SK-N-SH (cell line): ENCODE measurements around the gene TNFRSF4.

Experiments used
- CTCF ChIP-seq: fragments of 200-600 bp; sonication (generic); IDR thresholded peaks from 2 replicates; pipeline ENCODE4 v1.6.1; 2017; ENCODE audit warnings: antibody characterized with exemption, mild to moderate bottlenecking, moderate library complexity
- EP300 ChIP-seq, 2 experiments: IDR thresholded peaks; 2 replicates each; pipeline versions ENCODE4 v1.4.0 to v1.6.1; 2012; ENCODE audit warnings: borderline replicate concordance in 1 of 2, low read depth in 1 of 2, low read length in 1 of 2
- EZH2phosphoT487 ChIP-seq: fragments of 200-600 bp; sonication (generic); IDR thresholded peaks from 2 replicates; pipeline ENCODE4 v1.6.1; 2017; ENCODE audit warnings: low read depth, mixed run types, mild to moderate bottlenecking, antibody characterized with exemption, moderate library complexity, borderline replicate concordance
- FOXJ3 ChIP-seq: sonication (generic); formaldehyde crosslinking; IDR thresholded peaks from 2 replicates; pipeline ENCODE4 v1.5.1; 2020; ENCODE audit warnings: mild to moderate bottlenecking, missing genetic modification reagents
- GABPA ChIP-seq: IDR thresholded peaks from 2 replicates; pipeline ENCODE4 v1.4.0; 2012; ENCODE audit warnings: low read depth, mild to moderate bottlenecking
- MAX ChIP-seq: IDR thresholded peaks from 2 replicates; pipeline ENCODE4 v1.4.0; 2012; ENCODE audit warnings: low read depth
- NFIC ChIP-seq: IDR thresholded peaks from 2 replicates; pipeline ENCODE4 v1.4.0; 2012; ENCODE audit warnings: borderline replicate concordance
- POLR2AphosphoS5 ChIP-seq: IDR thresholded peaks from 2 replicates; pipeline ENCODE4 v1.6.1; 2012; ENCODE audit warnings: low read depth, low read length
- RFX5 ChIP-seq: IDR thresholded peaks from 2 replicates; pipeline ENCODE4 v1.6.1; 2012; ENCODE audit warnings: mild to moderate bottlenecking, improper control_type of control experiment, low read length
- TCF12 ChIP-seq: IDR thresholded peaks from 2 replicates; pipeline ENCODE4 v1.4.0; 2012
- YY1 ChIP-seq: IDR thresholded peaks from 2 replicates; pipeline ENCODE4 v1.4.0; 2012; ENCODE audit warnings: low read depth, mild to moderate bottlenecking
- TF ChIP-seq, protein P1 (sequence below): IDR thresholded peaks from 2 replicates; pipeline ENCODE4 v1.6.1; 2012; ENCODE audit warnings: mild to moderate bottlenecking, low read depth, low read length, moderate library complexity

GRCh38 chr1:1200876-1201810, 12.8 kb downstream of the TNFRSF4 start:
- no peak for TF ChIP-seq GABPA
- TF ChIP-seq CTCF, result no peak
- TF ChIP-seq TCF12, result no peak
- no peak for TF ChIP-seq POLR2AphosphoS5
- no peak for TF ChIP-seq RFX5
- no peak for TF ChIP-seq NFIC
- TF ChIP-seq EZH2phosphoT487, result no peak
- no peak for TF ChIP-seq YY1
- no peak for TF ChIP-seq MAX
- TF ChIP-seq, protein P1, sequence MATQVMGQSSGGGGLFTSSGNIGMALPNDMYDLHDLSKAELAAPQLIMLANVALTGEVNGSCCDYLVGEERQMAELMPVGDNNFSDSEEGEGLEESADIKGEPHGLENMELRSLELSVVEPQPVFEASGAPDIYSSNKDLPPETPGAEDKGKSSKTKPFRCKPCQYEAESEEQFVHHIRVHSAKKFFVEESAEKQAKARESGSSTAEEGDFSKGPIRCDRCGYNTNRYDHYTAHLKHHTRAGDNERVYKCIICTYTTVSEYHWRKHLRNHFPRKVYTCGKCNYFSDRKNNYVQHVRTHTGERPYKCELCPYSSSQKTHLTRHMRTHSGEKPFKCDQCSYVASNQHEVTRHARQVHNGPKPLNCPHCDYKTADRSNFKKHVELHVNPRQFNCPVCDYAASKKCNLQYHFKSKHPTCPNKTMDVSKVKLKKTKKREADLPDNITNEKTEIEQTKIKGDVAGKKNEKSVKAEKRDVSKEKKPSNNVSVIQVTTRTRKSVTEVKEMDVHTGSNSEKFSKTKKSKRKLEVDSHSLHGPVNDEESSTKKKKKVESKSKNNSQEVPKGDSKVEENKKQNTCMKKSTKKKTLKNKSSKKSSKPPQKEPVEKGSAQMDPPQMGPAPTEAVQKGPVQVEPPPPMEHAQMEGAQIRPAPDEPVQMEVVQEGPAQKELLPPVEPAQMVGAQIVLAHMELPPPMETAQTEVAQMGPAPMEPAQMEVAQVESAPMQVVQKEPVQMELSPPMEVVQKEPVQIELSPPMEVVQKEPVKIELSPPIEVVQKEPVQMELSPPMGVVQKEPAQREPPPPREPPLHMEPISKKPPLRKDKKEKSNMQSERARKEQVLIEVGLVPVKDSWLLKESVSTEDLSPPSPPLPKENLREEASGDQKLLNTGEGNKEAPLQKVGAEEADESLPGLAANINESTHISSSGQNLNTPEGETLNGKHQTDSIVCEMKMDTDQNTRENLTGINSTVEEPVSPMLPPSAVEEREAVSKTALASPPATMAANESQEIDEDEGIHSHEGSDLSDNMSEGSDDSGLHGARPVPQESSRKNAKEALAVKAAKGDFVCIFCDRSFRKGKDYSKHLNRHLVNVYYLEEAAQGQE, result no peak
- no peak for TF ChIP-seq EP300 (IDR thresholded peaks at IDR 0.05; ENCODE audit: borderline replicate concordance in 1 of 2, low read depth in 1 of 2, low read length in 1 of 2)
- no peak for TF ChIP-seq FOXJ3
